ENCODE data around the gene FXN.

Gene FXN

DNA sequence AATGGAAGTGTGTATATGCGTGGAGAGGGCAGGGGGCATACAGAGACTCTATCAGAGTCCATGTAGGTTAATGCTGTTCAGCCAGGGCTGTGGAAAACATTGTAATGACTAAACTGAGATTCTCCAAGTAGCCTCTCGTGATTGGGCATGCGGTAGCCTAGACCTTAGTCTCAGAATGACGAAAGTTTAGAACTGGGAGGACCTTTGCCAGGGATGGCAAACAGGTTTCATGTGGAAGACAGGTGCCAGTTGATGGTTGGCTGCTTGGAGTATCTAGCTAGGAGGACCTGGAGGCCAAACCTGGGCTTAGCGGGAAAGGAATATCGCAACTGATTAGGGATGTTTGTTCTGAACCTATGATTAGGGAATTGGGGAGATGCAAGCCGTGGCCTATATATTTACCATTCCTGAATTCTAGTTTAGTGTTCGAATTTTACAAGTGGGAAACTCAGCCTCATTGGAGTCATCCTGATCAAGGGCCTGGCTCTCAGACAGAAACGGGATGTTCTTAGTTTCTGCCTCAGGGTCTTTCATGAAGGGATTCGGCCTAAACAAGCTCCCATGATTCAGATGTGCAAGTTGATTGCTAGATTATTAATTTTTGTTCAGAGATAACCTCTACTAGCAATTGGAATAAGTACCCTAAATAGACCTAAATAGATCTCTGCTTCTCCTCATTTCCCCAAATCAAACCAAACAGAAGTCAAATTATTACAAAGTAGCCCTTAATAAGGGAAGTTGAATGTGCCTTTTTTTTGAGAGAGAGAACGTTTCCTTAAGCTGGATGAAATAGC, 111.7 kb downstream of the FXN start:
- DNase-seq, result no peak

DNA sequence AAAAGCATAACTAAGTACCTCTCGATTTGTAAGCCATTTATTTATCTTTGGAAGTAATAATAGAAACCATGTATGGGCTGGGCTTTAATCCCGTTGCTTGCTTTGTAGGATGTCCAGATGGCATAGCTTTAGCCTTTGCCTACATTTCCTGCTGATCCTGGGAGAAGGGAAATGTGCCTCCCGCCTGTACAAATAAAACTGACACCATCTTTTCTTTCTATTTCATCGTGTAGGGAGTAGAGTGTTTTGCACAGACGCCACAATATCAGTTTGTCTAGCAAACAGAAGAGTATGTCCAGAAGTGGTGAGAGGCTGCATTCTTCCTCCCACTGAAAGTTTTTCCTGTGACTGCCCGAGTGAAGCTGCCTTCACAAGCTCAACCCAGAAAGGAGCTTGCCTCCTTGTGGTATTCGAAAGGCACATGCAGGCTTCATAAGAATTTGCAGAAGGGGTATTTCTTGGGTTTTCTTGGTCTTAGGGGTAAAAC, 113.8 kb downstream of the FXN start:
- DNase-seq, result peak; percentile 32

Measured in left hindlimb (tissue), 1 donor.